Measurements from ENCODE around the gene TBX6.

The TBX6 gene

GRCh38 chr16:30113031-30113710 is 21.4 kb upstream of the TBX6 start, which contains the start of gene GDPD3:
GDPD3 (minus strand) TSS chr16:30113537; CDS start chr16:30113478, 59 bp downstream.
- DNase-seq = peak; percentile 30

DNA sequence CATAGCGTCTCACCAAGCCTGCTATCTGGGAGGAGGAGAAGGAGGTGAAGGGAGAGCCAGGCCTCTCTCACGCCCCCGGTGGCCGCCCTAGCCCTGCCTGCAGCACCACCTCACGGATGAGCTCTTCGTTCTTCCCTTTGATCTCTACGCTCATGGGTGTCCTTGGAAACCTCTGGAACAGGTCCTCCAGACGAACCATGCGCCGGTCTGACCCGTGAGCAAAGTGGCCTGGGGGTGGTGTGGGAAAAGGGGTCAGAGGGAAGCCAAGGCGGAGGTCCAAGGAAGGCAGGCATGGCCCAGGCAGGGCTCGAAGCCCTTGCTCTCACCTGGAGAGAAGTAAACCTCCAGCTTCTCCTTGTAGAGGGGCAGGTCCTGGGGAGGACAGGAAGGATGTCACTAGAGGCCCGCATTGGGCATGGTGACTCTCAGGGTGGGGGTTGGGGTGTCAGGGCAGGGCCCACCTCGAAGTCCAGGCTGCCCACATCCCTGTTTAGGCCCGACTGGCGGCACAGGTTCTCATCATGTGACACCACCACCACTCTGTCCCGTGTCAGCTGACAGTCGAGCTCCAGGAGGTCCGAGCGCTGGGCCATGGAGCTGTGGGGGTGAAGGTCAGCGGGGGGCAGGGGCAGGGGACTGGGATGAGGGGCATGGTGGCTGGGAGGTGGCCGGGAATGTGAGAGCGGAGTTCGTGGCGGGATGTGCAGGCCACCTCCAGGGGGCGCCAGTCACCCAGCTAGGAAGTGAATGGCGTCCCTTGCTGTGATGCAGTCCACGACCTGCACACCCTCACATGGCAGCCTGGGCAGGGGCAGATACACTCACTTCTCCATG is 20.7 kb upstream of the TBX6 start:
- DNase-seq = peak; percentile 45

GRCh38 chr16:30110661-30111060 is 18.9 kb upstream of the TBX6 start:
- DNase-seq = peak; percentile 27

- no peak for DNase-seq
Observed at GRCh38 chr16:30108059-30108850, 16.5 kb upstream of the TBX6 start.

GRCh38 chr16:30104492-30104891 is 12.8 kb upstream of the TBX6 start:
- no peak for DNase-seq

- no peak for DNase-seq
Observed at GRCh38 chr16:30104090-30104489, 12.4 kb upstream of the TBX6 start.

DNA sequence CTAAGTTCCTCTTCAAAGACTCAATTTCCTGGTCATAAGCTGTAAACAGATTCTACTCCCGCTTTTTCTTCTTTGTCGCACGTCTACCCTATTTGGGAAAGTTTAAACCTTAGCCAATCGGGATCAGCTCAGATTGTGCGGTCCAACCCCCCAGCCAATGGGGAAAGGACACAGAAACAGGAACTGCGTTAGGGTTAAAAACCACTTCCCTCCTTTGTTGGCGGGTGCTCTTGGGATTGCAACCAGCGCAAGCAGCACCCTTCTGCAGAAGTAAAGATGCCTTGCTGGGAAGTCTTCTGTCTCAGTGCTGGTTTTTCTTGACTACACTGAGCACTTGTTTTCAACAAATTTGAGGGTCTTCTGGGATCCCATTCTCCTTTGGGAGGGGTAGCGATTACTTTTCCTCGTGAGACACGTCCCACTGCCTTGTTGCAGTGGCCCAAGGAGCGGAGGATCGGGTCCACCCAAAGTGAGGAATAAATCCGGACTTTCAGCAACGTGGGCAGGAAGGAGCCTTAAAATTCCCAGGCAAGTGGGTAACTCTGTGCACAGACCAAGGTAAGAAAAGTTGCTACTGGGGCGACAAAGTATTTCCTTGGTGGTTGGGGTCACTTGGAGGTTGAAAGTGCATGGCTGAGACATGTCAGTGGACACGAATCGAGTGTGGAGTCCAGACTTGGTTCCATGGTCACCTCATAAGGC is 5.3 kb upstream of the TBX6 start:
- DNase-seq = no peak

- DNase-seq = peak; percentile 87
Observed at GRCh38 chr16:30096105-30096861, 4.6 kb upstream of the TBX6 start, which contains the start of gene YPEL3. YPEL3 (minus strand) TSS chr16:30096213; CDS start chr16:30095482, 731 bp downstream.

- DNase-seq = no peak
Observed at GRCh38 chr16:30095166-30096078, 3.7 kb upstream of the TBX6 start.

DNA sequence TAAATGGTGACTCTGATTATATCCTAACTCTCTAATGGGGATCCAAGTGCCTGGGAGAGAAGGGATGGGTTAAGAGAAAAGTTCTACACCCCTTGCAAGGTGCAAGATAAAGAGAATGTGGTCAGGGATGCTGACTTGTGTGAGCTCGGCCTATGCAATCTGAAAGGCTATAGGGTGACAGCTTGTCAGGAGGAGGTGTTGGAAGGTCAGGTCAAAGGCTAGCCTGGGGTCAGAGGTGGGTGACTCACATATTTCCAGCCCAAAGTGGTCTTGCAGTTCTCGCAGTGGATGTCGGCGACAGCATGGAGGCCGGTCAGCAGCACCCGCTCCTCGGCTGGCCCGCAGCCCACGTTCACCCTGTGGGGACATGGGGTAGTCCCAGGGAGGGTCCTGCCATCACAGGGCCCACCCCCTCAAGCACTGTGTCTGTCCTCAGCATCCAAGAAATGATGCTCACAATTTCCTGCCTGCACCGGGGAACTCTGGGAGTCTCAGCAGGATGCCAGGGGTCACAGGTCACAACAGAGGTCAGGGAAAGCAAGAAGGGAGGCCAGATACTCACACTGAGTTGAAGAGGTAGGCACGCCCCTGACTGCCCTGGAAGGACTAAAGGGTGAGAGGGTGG is 2.9 kb upstream of the TBX6 start:
- DNase-seq = no peak

DNA sequence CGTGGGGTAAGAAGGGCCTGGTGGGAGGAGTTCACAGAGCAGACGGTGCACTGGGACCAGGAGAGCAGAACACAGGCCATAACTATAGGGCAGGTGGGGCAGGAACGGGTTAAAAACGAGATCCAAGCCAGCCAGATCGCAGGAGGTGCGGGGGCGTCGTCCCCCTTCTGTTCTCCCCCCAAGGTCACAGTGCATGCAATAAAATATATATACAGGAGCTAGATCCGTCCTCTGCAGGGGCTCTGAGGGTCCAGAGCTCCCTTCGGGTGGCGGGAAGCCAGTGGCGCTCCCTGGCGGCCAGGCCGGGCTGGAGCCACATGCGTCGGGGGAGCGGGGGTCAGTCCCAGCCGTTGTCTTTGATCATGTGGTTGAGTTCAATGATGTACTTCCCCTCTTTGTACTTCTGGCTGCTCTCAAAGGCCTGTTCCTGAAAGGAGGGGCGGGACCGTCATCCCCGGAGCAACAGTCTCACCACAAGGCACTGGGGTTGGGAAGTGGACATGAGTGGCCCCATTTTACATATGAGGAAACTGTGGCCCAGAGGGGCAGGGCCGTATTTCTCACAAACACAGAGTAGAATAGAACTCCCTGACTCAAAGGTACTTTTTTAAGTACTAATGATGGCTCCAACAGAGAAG is 768 bp upstream of the TBX6 start:
- peak; percentile 44 for DNase-seq

GRCh38 chr16:30090610-30091331 is 953 bp downstream of the TBX6 start:
- DNase-seq = no peak

GRCh38 chr16:30088832-30089624 is 2.7 kb downstream of the TBX6 start:
- no peak for DNase-seq

DNA sequence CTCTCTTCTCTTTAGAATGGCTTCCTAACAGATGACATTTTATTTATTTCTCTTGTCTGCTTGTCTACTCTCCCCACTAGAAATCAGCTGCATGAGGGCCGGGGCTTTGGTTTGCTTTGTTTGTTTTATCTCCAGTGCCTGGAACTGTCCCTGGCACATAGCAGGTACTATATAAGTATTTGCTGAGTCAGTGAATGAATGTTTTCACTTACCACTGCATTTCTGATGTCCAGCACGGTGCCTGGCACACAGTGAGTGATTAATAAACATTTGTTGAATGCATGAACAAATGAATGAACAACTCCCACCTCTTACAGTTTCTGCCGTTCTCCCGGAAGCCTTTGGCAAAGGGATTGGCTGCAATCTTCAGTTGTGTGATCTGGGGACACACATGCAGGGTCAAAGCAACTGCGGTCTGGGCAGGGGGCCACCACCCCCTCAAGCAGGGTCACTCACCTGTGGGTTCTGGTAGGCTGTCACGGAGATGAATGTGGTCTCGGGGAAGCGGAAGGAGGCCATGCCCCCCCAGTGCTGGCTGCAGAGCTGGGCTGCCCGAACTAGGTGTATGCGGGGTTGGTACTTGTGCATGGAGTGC is 3.4 kb downstream of the TBX6 start:
- no peak for DNase-seq

- DNase-seq = no peak
Observed at GRCh38 chr16:30087181-30087898, 4.4 kb downstream of the TBX6 start.

- no peak for DNase-seq
Observed at GRCh38 chr16:30086291-30087140, 5.2 kb downstream of the TBX6 start.

Data from EL (cell line).